IPS DF 4.7 (cell line): ENCODE measurements around the gene CEACAM20.
"Not testable (repeated sequence)": the region's sequence is repeated elsewhere in the genome, so short reads cannot be mapped to it uniquely, and the experiment has no call there.

Experiments
- DNase-seq: peaks from one replicate; pipeline ENCODE4 v3.0.0-alpha.2; 2013; ENCODE audit warnings: low spot score; ENCODE audit errors: extremely low read depth

Gene CEACAM20

GRCh38 chr19:44496711-44497110 lies 32.8 kb downstream of the CEACAM20 start:
- DNase-seq = no peak

- DNase-seq = no peak
These were observed 52.7 kb downstream of the CEACAM20 start for GRCh38 chr19:44476559-44477408.

GRCh38 chr19:44468730-44469129 lies 60.7 kb downstream of the CEACAM20 start:
- not testable (repeated sequence) for DNase-seq

GRCh38 chr19:44462600-44463286 lies 66.7 kb downstream of the CEACAM20 start:
- not testable (repeated sequence) for DNase-seq
